OCI-LY1 (cell line): ENCODE measurements around the gene EEF1A1.

ENCODE experiments used
- CTCF ChIP-seq: fragments of 200-600 bp; sonication (generic), shearing (Covaris generic); IDR thresholded peaks from 2 replicates; pipeline ENCODE4 v1.5.1; 2017; ENCODE audit warnings: mild to moderate bottlenecking, antibody characterized with exemption, low read length, moderate library complexity, mixed read lengths
- EZH2 ChIP-seq: fragments of 200-600 bp; sonication (generic), shearing (Covaris generic); IDR thresholded peaks from 2 replicates; pipeline ENCODE4 v1.8.0; 2017; ENCODE audit warnings: borderline replicate concordance, mixed run types, mild to moderate bottlenecking, antibody characterized with exemption, low read length, moderate library complexity, mixed read lengths

GRCh38 chr6:73511796-73512195 is 9.0 kb downstream of the EEF1A1 start:
- TF ChIP-seq CTCF (no peak), EZH2 (no peak)
